Hematopoietic multipotent progenitor cell treated with erythropoietin and hydrocortisone succinate and interleukin-3 and kit ligand, for 17 days (in vitro differentiated cells): ENCODE measurements around the gene SKAP1.

Source experiments
- DNase-seq: peaks from one replicate; pipeline ENCODE4 v3.0.0-alpha.2; 2015; ENCODE audit warnings: low spot score

The SKAP1 gene

DNA sequence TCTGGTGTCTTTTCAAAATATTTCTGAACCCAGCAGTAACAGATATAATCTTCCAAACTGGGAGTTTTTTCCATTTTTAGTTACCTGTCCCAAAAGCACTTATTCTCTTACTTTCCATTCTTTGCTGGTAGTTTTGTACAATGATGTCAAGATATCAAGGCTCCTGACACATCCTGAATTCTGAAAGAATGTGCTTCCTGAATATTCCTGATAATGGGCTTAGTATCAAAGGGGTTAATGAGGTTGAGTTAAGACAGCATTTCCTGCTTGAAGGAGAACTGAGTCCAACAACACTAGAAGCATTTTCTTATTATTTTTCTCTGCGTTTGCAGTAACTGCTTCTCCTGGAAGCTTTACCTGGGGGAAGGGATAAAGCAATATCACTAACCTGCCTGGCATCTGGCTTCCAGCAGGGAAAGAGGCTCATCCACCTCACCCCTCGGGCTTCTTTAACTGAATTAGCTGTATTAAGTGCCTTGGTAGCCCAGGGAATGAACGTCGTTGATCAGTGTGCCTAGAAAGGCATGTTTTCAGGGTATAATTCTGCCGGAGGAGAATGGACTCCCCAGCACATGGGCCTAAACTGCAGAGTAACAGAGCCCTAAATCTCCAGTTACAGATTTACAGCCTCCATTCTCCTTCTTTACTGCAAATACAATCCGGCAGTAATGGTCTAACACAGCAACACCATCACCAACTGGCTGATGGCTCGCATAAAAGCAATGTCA lies 188.1 kb downstream of the SKAP1 start:
- DNase-seq = no peak

DNA sequence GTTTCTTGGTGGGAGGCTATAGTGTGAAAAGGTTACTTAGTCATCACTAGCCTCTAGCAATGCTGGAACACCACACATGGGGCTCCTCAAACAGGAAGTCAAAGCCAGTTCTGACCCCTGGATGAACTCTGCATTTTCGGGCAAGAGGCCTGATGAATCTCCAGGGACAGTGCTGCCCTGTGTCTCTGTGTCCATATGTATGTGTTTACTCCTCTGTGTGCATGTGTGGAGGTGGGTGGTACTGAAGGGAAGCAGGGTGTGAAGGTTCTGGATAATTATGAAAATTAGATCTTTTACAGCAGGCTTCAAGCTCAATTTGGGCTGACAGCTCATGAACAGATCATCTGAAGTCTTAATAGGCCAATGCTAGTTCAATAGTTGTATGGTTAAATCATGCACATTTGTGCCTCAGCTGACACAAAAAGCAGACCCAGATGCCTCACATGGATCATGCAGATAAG lies 188.9 kb downstream of the SKAP1 start:
- DNase-seq = no peak

DNA sequence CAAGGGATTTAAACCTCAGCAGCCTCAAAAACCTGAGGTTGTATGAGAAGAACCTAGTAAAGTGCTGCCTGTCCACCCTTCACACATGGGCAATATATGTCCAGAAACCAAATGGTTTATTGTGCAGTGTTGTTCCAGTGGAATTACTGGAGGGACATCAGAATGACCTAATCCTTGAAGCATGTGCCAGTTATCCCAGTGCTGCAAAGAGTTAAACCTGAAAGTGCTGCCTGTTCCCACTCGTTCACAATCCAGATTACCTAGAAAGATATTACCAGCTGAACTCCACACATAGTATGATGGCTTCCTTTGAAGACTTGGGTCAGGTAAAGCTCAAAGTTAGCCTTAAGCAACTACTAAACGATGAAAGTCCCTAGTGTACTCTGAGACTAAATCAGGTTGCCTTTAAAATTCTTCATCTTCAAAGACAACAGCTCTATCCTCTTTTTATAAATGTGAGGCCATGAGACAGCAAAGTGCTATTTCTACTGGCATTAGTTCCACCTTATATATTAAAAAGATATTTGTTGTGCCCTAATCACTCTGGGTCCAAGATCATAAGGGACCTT lies 189.4 kb downstream of the SKAP1 start:
- DNase-seq = no peak

DNA sequence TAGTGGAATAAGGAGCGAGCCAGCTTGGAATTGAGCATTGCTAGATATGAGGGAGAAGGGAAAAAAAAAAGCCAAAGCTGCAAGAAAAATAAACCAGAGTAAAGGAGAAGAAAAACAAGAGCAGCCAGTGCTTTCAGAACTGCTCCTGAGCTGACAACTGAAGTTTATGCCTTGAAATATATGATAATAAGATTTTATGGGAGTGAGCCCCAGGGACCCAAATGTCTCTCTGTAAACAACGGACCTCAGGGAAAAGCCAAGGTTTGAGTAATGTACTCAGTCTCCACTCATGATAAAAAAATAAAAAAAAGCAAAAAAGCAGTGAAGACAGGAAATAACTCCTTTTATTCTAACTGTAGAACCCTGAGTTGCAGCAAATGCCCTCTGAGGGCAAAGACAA lies 189.9 kb downstream of the SKAP1 start:
- DNase-seq = no peak

DNA sequence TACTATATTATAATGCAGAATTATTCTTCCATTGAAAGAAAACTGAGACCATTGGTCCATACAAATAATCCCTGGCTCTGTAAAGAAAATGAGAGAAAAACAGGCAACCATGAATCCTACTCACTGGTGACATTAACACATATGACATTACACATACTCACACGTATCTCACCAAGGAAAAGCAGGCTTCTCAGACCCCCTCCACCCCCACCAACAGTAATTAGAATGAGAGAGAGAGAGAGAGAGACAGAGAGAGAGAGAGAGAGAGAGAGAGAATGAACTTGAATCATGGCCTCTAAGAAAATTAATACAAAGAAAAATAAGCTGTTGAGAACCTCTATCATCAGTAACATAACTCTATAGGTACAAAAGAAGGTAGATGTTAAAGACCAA lies 190.4 kb downstream of the SKAP1 start:
- no peak for DNase-seq

DNA sequence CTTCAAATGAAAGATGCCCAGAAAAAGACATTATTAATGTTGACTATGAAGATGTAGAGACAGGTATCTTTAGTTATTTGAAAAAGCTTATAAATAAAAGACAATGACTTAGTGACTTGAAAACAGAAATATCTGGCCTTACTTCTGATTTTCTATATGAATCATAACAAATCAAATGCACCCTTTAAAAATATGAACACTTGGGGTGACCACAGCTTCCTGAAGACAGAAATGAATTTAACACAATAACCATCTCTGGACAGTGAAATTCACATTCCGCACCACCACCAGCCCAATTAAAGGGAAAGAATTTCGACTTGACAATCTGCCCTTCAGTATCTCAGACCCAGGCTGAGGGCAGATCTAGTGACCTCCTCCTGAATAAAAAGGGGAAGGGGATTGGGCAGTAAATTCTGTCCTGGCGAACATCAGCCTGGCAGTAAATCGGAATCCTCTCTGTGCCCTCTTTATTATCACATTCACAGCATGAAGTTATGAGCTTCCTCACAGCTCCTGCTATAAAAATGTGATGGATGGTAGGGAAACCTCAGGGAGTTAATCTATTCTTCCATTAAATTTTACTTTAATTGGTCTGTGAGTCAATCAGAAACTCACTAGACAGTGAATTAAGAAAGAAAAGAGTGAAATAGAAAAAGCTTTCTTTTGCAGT lies 190.9 kb downstream of the SKAP1 start:
- DNase-seq = no peak

DNA sequence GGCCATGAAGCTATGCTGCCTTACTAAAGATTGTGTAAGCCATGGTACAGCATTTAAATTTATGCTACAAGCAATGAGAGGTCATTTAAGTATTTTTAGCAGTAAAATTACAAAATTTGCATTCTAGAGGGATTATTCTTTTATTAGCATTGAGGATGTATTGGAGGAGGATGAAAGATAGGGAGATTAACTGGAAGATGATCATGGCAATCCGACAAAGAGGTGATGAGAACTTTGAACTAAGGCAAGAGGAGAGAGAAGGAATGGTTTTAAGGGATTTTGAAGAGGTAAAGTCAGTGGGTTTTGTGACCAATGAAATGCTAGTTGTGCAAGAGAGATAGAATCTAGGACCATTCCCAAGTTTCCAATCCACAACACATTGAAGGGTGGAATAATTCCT lies 192.6 kb downstream of the SKAP1 start:
- DNase-seq = no peak

DNA sequence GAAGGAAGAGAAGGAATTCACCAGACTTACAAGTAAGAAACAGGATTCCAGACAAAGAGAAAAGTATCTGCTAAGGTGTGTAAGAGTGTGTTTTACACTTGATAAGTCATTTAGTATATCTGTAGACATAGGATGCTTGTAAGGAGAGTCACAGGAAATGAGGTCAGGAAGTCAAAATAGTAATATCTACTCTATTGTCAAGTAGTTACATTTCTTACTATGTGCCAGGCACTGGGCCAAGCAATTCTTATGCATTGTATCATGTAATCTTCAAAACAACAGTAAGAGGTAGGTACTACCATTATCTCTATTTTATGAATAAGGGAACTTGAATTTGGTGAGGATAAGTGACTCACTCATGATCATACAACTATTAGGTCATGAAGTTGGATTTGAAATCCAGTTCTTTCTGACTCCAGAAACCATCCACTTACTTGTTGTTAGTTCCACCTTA lies 193.3 kb downstream of the SKAP1 start:
- DNase-seq = no peak

DNA sequence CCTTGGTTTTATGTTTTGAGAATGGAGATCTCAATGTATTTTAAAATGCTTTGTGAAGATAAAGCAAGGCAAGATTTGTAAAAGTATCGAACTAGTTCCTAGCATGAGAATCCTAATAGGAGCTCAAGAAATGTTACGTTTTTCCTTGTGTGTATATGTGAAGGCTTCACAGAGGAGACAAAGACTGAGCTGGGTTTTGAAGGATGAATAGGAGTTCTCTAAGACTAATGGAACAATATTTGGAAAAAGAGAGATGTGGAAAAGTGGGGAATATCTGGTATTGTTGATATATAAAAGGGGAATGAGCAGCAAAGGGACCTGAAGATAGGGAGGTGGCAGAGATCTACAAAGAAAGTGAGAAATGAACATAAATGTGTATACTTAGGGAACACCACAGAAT lies 195.1 kb downstream of the SKAP1 start:
- DNase-seq = no peak

DNA sequence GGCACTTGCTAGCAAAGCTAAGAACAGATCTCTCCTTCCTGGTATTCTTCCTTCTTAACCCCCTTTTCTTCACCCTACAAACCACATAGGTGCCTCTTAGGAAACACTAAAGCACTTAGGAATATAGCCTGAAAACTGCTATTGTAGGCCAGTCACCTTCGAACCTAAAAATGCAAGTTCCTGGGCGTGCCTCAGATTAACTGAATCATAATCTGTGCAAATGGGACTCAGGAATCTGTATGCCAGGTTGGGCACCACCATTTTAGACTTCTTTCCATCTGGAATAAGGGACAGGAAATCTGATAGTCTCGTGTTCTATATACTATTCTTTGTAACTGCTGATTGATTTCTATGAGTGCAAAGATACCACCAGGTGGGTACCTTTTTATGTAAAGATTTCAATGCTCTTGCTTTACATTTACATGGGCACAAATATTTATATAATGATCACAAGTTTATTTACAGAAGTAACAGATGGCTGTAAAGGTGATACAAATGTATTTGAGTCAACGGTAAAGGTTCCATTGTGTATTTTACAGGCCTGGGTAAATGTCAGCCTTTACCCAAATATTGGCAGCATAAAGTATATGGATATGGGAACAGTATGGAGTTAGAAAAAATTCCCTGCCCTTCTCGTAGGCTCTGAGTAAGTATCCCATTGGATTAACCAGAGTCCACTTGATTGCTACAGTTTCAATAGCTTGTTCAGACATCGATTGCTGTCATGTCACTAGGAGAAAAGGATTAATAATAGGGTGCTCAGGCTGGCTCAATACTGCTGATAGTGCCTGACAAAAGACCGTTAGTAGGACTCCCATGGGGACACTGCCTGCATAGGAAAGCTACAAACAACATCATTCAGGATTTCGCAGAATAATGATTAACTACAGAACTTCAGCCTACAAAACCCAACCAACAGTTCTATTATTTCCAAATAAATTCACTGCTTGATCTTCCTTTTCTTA lies 197.7 kb downstream of the SKAP1 start:
- no peak for DNase-seq

DNA sequence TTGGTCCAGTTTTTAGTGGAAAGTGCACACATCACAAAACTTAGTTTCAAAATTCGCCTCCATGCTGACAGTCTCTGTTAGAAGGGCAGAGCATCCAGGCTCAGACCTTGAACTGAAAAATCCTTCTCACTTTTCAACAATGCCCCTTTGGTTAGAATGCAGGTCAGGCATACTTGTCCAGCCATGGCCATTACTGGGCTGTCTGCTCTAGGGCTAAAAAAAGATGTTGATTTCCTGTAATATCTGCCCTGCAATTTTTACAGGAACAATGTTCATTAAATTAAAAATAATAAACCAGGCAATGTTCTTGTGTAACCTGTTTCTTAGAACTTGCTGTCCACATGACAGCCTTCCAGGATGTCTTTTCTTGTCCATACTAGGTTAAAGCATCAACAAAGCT lies 200.1 kb downstream of the SKAP1 start:
- no peak for DNase-seq

DNA sequence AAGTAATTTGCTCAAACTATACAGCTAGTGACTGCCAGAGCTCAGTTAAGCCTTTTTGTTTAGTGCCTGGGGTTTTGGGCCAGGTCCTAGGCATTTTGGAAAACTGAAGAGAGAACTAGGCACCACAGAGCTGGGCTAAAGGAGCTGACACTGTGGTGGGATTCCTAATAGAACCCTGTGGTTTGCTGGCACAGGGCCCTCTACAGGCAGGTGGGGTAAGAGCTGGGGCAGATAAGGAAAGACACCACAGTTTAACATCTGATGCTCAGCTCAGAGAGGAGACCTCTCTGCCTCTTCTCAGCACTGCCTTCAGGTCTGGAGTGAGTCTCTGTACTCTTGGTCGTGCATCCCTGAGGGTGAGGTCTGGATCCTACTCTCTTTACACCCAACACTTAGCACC lies 201.3 kb downstream of the SKAP1 start:
- no peak for DNase-seq

DNA sequence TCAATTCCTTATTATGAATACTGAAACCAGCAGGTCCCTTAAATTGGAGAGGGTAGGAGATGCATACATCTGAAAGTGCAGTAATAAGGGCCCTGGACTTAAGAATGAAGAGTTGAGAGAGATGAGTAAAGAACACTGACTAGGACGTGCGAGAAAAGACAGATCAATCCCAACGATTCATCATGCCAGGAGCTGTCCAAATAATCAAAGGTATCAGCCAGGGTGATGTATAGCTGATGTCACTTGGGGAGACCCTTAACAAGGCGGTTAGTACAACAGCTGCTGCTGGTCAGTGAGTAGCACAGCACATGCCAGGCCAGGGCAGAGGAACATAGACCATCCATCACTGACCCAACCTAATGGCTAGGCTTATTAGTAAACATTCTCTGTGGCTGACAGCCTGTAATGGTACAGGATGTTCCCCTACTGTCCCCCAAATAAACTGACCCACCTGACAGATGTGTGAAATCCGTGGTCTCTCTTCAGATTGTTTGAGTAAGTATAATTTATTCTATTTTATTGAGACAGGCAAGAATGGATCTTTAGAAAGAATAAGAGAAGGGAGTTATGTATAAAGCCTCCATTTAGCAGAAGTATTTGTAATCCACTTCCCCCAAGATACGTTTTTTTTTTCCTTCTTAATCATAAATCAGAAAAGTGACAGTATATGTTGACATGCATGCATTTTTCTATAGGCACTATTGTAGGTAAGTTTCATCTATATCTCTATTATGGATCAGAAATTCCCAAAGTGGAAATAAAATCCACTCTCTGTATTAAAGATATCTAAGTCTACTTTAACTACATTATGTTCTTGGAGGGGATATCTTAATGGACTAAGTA lies 204.1 kb downstream of the SKAP1 start:
- no peak for DNase-seq

DNA sequence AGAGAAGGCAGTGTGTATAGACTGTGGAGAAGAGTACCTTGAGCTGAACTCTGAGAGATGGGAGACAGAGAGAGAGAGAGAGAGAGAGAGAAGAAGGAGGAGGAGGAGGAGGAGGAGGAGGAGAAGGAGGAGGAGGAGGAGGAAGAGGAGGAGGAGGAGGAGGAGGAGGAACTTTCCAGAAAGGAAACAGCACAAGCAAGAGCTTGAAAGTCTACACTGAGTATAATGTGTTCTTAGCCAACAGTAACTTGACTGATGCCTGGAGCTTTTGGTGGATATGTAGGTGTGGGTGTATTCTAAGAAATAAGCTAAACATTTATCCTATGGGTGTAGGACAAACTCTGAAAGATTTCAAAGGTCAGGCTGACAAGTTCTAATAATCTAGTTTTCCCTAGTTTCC lies 206.1 kb downstream of the SKAP1 start:
- DNase-seq = no peak

DNA sequence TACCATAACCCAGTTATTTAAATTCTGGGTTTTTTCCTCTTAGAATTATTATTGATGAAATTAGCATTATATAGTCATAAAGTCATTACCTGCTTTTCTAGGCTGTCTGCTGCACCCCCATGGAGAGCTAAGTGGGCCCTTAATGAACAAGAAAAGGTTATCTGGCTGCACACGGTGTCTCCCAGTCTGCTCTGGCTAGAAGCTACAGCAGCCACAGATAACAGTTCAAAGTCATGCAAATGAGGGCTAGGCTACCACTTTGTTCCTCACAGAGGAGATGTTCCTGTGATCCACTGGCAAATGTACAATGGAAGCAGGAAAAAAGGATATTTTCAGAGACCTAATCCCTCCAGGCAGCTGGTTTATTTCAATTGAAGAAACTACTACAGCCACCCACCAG lies 210.4 kb downstream of the SKAP1 start:
- no peak for DNase-seq

DNA sequence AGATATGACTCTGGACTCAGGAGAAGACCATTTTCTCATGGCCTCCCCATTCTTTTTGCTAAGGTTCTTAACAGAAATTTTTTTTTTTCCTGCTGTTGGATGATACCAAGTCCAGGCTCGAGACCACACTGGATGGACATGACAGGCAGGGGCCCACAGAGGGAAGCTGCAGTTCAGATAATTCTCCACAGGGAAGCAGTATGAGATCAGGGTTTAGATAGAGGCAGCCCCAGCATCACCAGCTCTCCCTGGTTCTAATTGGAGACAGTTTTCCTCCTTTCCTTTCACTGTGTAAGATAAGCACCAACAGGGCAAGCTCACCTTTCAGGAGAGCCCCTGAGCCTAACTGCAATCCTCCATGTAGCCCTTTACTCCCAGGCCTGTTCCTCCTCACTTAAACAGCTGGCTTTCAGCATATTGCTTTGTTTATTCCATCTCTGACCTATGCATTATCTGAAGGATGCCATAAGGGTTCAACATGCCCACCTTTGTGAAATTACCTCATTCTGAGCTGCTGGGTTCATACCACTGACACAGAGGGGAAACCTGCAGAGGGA lies 214.4 kb downstream of the SKAP1 start:
- no peak for DNase-seq

DNA sequence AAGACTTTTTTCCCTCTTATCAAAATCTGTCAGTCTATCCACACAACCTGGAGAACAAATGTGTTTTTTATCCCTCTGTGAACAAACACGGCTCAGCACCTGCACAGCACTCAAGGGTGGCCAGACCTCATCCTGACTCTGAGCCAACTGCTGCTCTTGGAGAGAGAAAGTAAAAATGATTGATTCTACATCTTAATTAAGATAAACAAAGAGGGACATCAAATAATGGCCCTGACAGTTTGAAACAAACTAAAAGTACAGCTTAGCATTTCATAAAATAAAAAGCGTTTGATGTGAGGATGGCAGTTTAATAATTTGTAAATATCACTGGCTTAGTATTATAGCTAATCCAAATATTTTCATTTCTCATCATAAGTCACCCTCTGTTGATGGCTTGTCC lies 216.2 kb downstream of the SKAP1 start:
- no peak for DNase-seq

DNA sequence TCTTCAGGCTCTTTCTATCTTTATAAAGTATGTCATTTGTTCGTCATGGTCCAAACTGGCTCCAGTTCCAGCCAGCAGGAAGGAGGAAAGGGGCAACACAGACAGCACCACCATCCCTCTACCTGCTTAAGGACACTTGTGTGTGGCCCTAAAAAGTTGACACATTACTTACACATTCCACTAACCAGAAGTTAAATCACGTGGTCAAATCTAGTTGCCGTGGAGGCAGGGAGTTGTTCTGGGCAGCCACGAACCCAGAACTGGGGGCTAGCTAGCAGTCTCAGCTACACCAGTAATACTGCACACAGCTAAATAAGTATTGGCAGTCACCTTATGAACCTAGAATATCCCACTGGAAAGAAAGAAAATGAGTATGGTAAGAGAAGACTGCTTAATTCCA lies 218.2 kb downstream of the SKAP1 start:
- no peak for DNase-seq

DNA sequence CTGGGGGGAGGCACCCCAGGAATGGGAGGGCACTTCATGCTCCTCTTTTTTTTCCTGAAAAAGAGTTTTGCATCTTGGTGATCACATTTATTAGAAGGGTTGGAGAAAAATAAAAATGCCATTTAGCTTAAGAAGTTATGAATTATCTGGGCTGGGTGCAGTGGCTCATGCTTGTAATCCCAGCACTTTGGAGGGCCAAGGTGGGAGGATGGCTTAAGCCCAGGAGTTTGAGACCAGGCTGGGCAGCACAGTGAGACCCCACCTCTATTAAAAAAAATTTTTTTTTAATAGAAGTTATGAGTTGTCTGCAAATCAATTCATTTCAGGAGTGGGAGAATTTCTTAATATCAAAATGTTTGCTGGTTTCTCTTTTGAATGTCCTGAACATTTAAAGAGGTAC lies 219.0 kb downstream of the SKAP1 start:
- no peak for DNase-seq

DNA sequence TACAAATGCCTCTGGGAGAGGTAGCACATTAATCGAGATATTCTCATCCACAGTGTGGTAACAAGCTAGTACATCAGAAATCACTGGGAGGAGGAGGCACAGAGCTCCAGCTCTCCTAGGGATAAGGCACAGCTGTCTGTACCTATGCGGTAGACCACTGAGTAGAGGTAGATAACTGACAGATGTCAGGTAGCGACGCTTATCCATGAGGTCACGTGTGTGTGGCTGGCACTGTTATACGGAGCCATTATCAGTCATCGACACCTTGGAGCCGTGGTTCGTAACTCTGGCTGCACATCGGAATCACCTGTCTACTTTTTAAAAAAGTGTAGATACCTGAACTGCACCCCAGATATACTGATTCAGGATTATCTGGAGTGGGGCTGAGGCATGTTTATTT lies 220.0 kb downstream of the SKAP1 start:
- no peak for DNase-seq
